SK-N-SH treated with all-trans-retinoic acid at 6 μM for 48 hours (cell line): Measurements from ENCODE around the gene NOL3.

Experiments used
- CREB5 ChIP-seq: fragments of 250-450 bp; sonication (Bioruptor Pico); IDR thresholded peaks from 2 replicates; pipeline ENCODE4 v1.5.1; 2020; ENCODE audit warnings: low read depth, mild to moderate bottlenecking, moderate library complexity
- CSDC2 ChIP-seq: fragments of 250-450 bp; sonication (Bioruptor Pico); IDR thresholded peaks from 2 replicates; pipeline ENCODE4 v1.5.0; 2020; ENCODE audit warnings: mild to moderate bottlenecking, moderate library complexity
- ESRRG ChIP-seq: fragments of 250-450 bp; sonication (Bioruptor Pico); IDR thresholded peaks from 2 replicates; pipeline ENCODE4 v1.6.1; 2021; ENCODE audit warnings: mild to moderate bottlenecking
- GLIS3 ChIP-seq: fragments of 250-450 bp; sonication (Bioruptor Pico); IDR thresholded peaks from 2 replicates; pipeline ENCODE4 v1.5.0; 2020; ENCODE audit warnings: mild to moderate bottlenecking, moderate library complexity
- PPARA ChIP-seq: fragments of 250-450 bp; sonication (Bioruptor Pico); IDR thresholded peaks from 2 replicates; pipeline ENCODE4 v1.5.0; 2020; ENCODE audit warnings: mild to moderate bottlenecking, borderline replicate concordance
- RARB ChIP-seq: fragments of 250-450 bp; sonication (Bioruptor Pico); IDR thresholded peaks from 2 replicates; pipeline ENCODE4 v1.8.0; 2021; ENCODE audit warnings: mild to moderate bottlenecking, moderate library complexity
- SNAI2 ChIP-seq: fragments of 250-450 bp; sonication (Bioruptor Pico); IDR thresholded peaks from 2 replicates; pipeline ENCODE4 v1.5.0; 2020; ENCODE audit warnings: mild to moderate bottlenecking, moderate library complexity
- TCF4 ChIP-seq: fragments of 250-450 bp; sonication (Bioruptor Pico); IDR thresholded peaks from 2 replicates; pipeline ENCODE4 v1.8.0; 2021; ENCODE audit warnings: mild to moderate bottlenecking, moderate library complexity, borderline replicate concordance
- TOX ChIP-seq: fragments of 250-450 bp; sonication (Bioruptor Pico); IDR thresholded peaks from 2 replicates; pipeline ENCODE4 v1.8.0; 2021; ENCODE audit warnings: mild to moderate bottlenecking, moderate library complexity, borderline replicate concordance
- TSHZ2 ChIP-seq: fragments of 250-450 bp; sonication (Bioruptor Pico); IDR thresholded peaks from 2 replicates; pipeline ENCODE4 v1.5.0; 2020; ENCODE audit warnings: mild to moderate bottlenecking, moderate library complexity

- TF ChIP-seq CREB5 (CRISPR knock-in tag) (no peak), SNAI2 (no peak), TSHZ2 (no peak), ESRRG (CRISPR knock-in tag) (no peak), RARB (no peak), CSDC2 (CRISPR knock-in tag) (no peak), TCF4 (CRISPR knock-in tag) (no peak), PPARA (CRISPR knock-in tag) (no peak), GLIS3 (CRISPR knock-in tag) (no peak), TOX (CRISPR knock-in tag) (no peak)
Measured at GRCh38 chr16:67198238-67198734, 27.9 kb downstream of the NOL3 start.
